HK-2 (cell line): Measurements from ENCODE around the gene PHAF1.

Experiments
- DNase-seq: peaks from one replicate; pipeline ENCODE4 v3.0.0-alpha.2; 2018; ENCODE audit not compliant: unreplicated experiment

PHAF1 gene

GRCh38 chr16:67194260-67194659 is 84.5 kb downstream of the PHAF1 start:
- DNase-seq = no peak

GRCh38 chr16:67195676-67196075 is 85.9 kb downstream of the PHAF1 start:
- no peak for DNase-seq

- DNase-seq = no peak
Measured at GRCh38 chr16:67196881-67197280, 87.1 kb downstream of the PHAF1 start.

- DNase-seq = no peak
Measured at GRCh38 chr16:67197704-67198103, 88.0 kb downstream of the PHAF1 start.
